ENCODE results near the gene GTF2H3.

The GTF2H3 gene

GRCh38 chr12:123675436-123675835 is 41.8 kb downstream of the GTF2H3 start:
- no peak for DNase-seq (ENCODE audit: low spot score)
- in situ Hi-C loops (cut with MboI; ENCODE audit: low sequenced_read_pairs, unreplicated experiment): no loop called here
- no peak for TF ChIP-seq CTCF (IDR thresholded peaks at IDR 0.05; ENCODE audit: borderline replicate concordance, control extremely low read depth, extremely low read depth, insufficient read depth, missing control alignments)

- in situ Hi-C loops (cut with MboI; ENCODE audit: low sequenced_read_pairs, unreplicated experiment): no loop called here
- TF ChIP-seq CTCF (IDR thresholded peaks at IDR 0.05; ENCODE audit: borderline replicate concordance, control extremely low read depth, extremely low read depth, insufficient read depth, missing control alignments): no peak
- DNase-seq (ENCODE audit: low spot score): no peak
These were observed 43.1 kb downstream of the GTF2H3 start for GRCh38 chr12:123676616-123677320.

GRCh38 chr12:123678981-123679380 is 45.4 kb downstream of the GTF2H3 start:
- in situ Hi-C loops (cut with MboI; ENCODE audit: low sequenced_read_pairs, unreplicated experiment): no loop called here
- DNase-seq (ENCODE audit: low spot score): no peak
- no peak for TF ChIP-seq CTCF (IDR thresholded peaks at IDR 0.05; ENCODE audit: borderline replicate concordance, control extremely low read depth, extremely low read depth, insufficient read depth, missing control alignments)

- DNase-seq (ENCODE audit: low spot score): peak; percentile 52
- no peak for TF ChIP-seq CTCF (IDR thresholded peaks at IDR 0.05; ENCODE audit: borderline replicate concordance, control extremely low read depth, extremely low read depth, insufficient read depth, missing control alignments)
- in situ Hi-C loops (cut with MboI; ENCODE audit: low sequenced_read_pairs, unreplicated experiment): no loop called here
These were observed 48.0 kb downstream of the GTF2H3 start for GRCh38 chr12:123681605-123682004.

GRCh38 chr12:123683964-123684363 is 50.3 kb downstream of the GTF2H3 start:
- no peak for DNase-seq (ENCODE audit: low spot score)
- in situ Hi-C loops (cut with MboI; ENCODE audit: low sequenced_read_pairs, unreplicated experiment): no loop called here
- no peak for TF ChIP-seq CTCF (IDR thresholded peaks at IDR 0.05; ENCODE audit: borderline replicate concordance, control extremely low read depth, extremely low read depth, insufficient read depth, missing control alignments)

- no peak for TF ChIP-seq CTCF (IDR thresholded peaks at IDR 0.05; ENCODE audit: borderline replicate concordance, control extremely low read depth, extremely low read depth, insufficient read depth, missing control alignments)
- DNase-seq (ENCODE audit: low spot score): no peak
- in situ Hi-C loops (cut with MboI; ENCODE audit: low sequenced_read_pairs, unreplicated experiment): no loop called here
These were observed 53.1 kb downstream of the GTF2H3 start for GRCh38 chr12:123686636-123687190.
